ENCODE data around the gene LAIR2. TPM values are rescaled to one million over a fixed set of nuclear protein-coding genes. Genes with fewer than 3 reads are reported as not detected.

Gene LAIR2
- total and polyA plus RNA-seq, 4 donors = 0.19 to 0.24 TPM; not detected in 2

DNA sequence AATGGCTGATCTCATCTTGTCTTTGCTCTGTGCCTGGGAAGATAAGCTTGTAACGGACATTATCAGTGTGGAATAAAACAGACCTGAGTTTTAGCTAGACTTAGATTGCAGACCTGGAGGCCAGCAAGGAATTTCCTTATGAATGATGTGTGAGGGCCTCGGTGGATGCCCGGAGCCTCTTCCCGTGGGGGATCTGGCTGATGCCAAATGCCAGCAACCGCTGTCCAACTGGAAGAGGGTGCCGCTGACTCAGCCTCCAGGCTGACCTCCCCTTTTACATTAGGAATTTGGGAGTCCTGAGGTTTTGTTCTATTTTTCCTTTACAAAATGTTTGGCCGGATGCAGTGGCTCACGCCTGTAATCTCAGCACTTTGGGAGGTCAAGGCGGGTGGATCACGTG lies 51.4 kb downstream of the LAIR2 start:
- no peak for DNase-seq (ENCODE audit: low spot score)
- Histone ChIP-seq H3K27ac (ENCODE audit: low read depth in 1 of 2, low read length in 2 of 2) (no peak overlapping the region), H3K4me1 (ENCODE audit: control insufficient read depth in 4 of 4, insufficient read depth in 4 of 4, low read length in 3 of 4) (no peaks in the 10 kb centered on the region), H3K9me3 (ENCODE audit: control insufficient read depth in 4 of 4, low read length in 3 of 4) (no peaks in the 10 kb centered on the region), H3K27me3 (ENCODE audit: control insufficient read depth in 4 of 4, insufficient read depth in 4 of 4, low read length in 3 of 4) (no peaks in the 10 kb centered on the region), H3K9ac (ENCODE audit: low read depth in 1 of 2, low read length in 2 of 2) (no peak overlapping the region), H3K4me3 (ENCODE audit: low read depth in 1 of 3, low read length in 3 of 3) (no peak overlapping the region), H3K36me3 (ENCODE audit: control insufficient read depth in 4 of 4, insufficient read depth in 3 of 4, low read depth in 1 of 4, low read length in 3 of 4) (no peaks in the 10 kb centered on the region)
- TF ChIP-seq FOXA2 (IDR thresholded peaks at IDR 0.05) (no peak), TAF1 (conservative IDR thresholded peaks at IDR 0.05) (no peak), NR2F2 (IDR thresholded peaks at IDR 0.05) (no peak), YY1 (IDR thresholded peaks at IDR 0.05) (no peak), FOXA1 (IDR thresholded peaks at IDR 0.05) (no peak)
- 87% methylated on average over 10 of the region's 10 CpGs for WGBS

GRCh38 chr19:54554896-54555295 lies 52.3 kb downstream of the LAIR2 start:
- no peak for DNase-seq (ENCODE audit: low spot score)

More at GRCh38 chr19:54554896-54555295, 52.3 kb downstream of the LAIR2 start:
- Histone ChIP-seq H3K9ac (ENCODE audit: low read depth in 1 of 2, low read length in 2 of 2) (no peak overlapping the region), H3K36me3 (ENCODE audit: control insufficient read depth in 4 of 4, insufficient read depth in 3 of 4, low read depth in 1 of 4, low read length in 3 of 4) (no peaks in the 10 kb centered on the region), H3K27ac (ENCODE audit: low read depth in 1 of 2, low read length in 2 of 2) (no peak overlapping the region), H3K4me1 (ENCODE audit: control insufficient read depth in 4 of 4, insufficient read depth in 4 of 4, low read length in 3 of 4) (no peaks in the 10 kb centered on the region), H3K4me3 (ENCODE audit: low read depth in 1 of 3, low read length in 3 of 3) (no peak overlapping the region), H3K27me3 (ENCODE audit: control insufficient read depth in 4 of 4, insufficient read depth in 4 of 4, low read length in 3 of 4) (peaks cover 0 to under 1% (median 0%) of the 10 kb centered on the region in 4 donors), H3K9me3 (ENCODE audit: control insufficient read depth in 4 of 4, low read length in 3 of 4) (no peaks in the 10 kb centered on the region)
- WGBS = 82% methylated on average over 16 of the region's 16 CpGs
- TF ChIP-seq, protein P1, sequence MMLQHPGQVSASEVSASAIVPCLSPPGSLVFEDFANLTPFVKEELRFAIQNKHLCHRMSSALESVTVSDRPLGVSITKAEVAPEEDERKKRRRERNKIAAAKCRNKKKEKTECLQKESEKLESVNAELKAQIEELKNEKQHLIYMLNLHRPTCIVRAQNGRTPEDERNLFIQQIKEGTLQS (IDR thresholded peaks at IDR 0.05) = no peak
- no peak for TF ChIP-seq JUND (IDR thresholded peaks at IDR 0.05)
- no peak for TF ChIP-seq MAX (IDR thresholded peaks at IDR 0.05)
- TF ChIP-seq YY1 (IDR thresholded peaks at IDR 0.05) = no peak
- TF ChIP-seq GABPA (IDR thresholded peaks at IDR 0.05 in 1 of 2, conservative IDR thresholded peaks at IDR 0.05 in 1 of 2) = no peak
- no peak for TF ChIP-seq EGR1 (IDR thresholded peaks at IDR 0.05; ENCODE audit: low read depth in 2 of 2)
- TF ChIP-seq HNF4A (conservative IDR thresholded peaks at IDR 0.05) = no peak
- TF ChIP-seq RXRA (IDR thresholded peaks at IDR 0.05) = no peak
- TF ChIP-seq, protein P2, sequence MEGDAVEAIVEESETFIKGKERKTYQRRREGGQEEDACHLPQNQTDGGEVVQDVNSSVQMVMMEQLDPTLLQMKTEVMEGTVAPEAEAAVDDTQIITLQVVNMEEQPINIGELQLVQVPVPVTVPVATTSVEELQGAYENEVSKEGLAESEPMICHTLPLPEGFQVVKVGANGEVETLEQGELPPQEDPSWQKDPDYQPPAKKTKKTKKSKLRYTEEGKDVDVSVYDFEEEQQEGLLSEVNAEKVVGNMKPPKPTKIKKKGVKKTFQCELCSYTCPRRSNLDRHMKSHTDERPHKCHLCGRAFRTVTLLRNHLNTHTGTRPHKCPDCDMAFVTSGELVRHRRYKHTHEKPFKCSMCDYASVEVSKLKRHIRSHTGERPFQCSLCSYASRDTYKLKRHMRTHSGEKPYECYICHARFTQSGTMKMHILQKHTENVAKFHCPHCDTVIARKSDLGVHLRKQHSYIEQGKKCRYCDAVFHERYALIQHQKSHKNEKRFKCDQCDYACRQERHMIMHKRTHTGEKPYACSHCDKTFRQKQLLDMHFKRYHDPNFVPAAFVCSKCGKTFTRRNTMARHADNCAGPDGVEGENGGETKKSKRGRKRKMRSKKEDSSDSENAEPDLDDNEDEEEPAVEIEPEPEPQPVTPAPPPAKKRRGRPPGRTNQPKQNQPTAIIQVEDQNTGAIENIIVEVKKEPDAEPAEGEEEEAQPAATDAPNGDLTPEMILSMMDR (IDR thresholded peaks at IDR 0.05; ENCODE audit: low read depth, low read length, missing input control) = no peak
- TF ChIP-seq HNF4G (IDR thresholded peaks at IDR 0.05) = no peak
- TF ChIP-seq SP1 (IDR thresholded peaks at IDR 0.05) = no peak
- TF ChIP-seq NR2F2 (IDR thresholded peaks at IDR 0.05) = no peak
- TF ChIP-seq REST (IDR thresholded peaks at IDR 0.05) = no peak

All from liver (tissue), 9 donors.